Measurements from ENCODE around the gene PIK3C3.
"Not testable (repeated sequence)": the region's sequence is repeated elsewhere in the genome, so short reads cannot be mapped to it uniquely, and the experiment has no call there.

The PIK3C3 gene

DNA sequence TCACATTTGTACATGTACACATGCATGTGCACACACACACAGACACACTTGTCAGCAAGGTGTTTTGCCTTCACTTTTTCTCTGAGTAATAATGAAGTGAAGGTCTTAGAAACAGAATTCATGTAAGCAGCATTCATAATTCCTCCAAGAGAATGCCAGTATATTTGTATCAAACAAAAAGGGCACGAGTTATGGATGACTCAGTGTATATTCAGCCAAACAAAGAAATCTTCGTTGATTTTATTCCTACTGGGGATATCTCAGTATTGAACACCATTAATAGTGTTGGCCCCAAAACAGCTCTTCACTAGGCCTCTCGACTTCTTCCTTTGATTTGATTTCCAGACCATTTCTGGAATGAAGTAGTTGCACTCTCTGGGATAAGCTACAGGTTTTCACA is 125.3 kb downstream of the PIK3C3 start:
- no peak for DNase-seq

GRCh38 chr18:42082415-42083234 is 127.6 kb downstream of the PIK3C3 start:
- DNase-seq = no peak

GRCh38 chr18:42086288-42086687 is 131.3 kb downstream of the PIK3C3 start:
- DNase-seq = no peak

DNA sequence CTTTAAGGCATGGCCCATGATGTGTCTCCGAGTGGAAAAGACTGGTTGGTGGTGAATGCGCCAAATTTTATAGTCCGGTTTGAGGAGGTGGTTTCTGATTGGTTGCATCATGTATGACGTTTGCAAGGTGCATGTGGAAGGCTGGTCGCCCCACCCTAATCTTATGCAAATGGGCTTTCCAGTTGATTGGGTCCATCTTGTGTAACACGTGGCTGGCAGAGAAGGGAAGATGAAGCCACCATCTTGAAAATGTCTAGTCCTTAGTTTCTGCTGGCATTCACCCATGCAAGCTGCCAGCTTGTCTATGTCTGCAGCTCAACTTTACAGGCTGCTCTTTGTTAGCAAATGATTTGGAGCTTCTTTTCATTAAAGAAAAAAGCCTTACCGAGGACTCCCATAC is 132.2 kb downstream of the PIK3C3 start:
- no peak for DNase-seq

DNA sequence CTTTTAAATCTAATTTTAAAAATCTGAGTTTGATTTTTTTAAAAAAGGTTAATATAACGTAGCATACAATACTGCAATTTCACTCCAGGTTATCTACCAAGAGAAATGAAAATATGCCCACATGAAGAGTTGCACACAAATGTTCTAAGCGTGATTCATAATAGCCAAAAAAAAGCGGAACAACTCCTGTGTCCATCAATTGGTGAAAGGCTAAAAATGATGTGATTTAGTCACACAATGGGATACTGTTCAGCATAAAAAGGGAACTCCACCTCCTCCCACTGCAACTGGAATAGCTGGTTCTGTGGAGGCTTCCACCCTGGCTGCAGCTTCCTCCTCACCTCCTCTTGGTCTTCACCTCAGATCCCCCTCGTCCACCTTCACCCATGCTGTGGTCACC is 132.8 kb downstream of the PIK3C3 start:
- DNase-seq = no peak

GRCh38 chr18:42092848-42093247 is 137.8 kb downstream of the PIK3C3 start:
- no peak for DNase-seq

DNA sequence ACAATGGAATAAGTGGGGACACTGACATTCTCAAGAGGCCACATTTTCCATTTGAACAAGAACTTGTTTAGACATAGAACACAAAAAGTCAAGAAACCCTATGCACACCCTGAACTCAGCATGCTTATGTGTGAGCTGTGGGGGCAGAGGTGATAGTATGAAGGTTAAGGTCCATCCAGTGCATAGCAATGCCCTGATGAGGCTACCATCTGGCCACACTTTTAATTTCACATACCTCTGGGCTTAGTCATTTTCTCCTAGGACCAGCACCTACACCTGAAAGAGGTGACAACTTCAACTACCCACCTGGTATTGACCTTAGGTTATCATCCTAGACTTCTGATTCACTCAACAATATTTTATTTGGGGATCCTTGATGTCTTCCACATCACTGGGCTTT is 139.8 kb downstream of the PIK3C3 start:
- DNase-seq = no peak

GRCh38 chr18:42095732-42096377 is 140.8 kb downstream of the PIK3C3 start:
- no peak for DNase-seq

- no peak for DNase-seq
Observed at GRCh38 chr18:42100248-42100647, 145.2 kb downstream of the PIK3C3 start.

- DNase-seq = no peak
Observed at GRCh38 chr18:42100911-42101310, 145.9 kb downstream of the PIK3C3 start.

DNA sequence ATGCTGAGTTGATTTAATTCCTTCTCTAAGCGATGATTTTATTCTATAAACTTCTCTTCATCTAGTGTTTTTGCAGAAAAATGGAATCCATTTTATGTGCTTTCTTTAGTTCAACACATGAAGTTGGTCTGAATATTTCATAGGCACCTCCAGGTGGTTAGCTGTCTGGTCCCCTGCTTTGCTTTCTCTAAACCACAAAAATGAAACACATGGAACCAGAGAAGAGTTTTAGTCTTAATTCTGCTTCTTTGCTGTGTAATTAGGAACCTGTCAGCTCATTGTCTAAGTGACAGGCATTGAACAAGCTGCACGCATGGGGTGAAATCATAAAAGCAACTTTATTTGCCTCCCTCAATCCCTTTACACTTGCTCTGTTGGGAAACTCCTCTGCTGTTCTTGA is 150.4 kb downstream of the PIK3C3 start:
- DNase-seq = no peak

- no peak for DNase-seq
Observed at GRCh38 chr18:42106784-42107183, 151.8 kb downstream of the PIK3C3 start.

- no peak for DNase-seq
Observed at GRCh38 chr18:42107287-42107686, 152.3 kb downstream of the PIK3C3 start.

GRCh38 chr18:42107691-42108450 is 152.8 kb downstream of the PIK3C3 start:
- peak; percentile 42 for DNase-seq

GRCh38 chr18:42112147-42112546 is 157.1 kb downstream of the PIK3C3 start:
- not testable (repeated sequence) for DNase-seq

DNA sequence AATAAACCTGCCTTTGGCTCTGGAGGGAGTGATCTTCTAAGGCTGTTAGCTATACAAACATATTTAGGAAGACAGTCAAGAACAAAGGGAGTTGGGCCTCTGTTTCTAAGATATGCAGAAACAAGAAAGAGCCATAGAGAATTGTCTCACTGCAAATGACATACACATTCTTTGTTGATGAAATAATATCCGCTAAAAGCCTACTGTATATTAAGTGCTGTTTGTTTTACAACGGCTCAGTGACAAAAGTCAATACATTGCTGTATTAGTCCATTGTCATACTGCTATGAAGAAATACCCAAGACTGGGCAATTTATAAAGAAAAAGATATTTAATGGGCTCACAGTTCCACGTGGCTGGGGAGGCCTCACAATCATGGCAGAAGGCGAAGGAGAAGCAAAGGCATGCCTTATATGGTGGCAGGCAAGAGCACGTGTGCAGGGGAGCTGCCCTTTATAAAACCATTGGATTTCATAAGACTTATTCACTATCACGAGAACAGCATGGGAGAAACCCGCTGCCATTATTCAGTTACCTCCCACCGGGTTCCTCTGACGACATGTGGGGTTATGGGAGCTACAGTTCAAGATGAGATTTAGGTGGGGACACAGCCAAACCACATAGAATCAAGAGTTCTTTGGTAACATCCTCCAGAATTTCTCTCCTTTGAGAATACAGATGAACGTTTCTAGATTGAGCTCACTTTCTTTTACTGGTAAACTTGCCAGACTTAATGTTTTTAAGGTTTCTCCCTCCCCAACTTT is 157.8 kb downstream of the PIK3C3 start:
- DNase-seq = no peak

GRCh38 chr18:42113529-42114191 is 158.6 kb downstream of the PIK3C3 start:
- no peak for DNase-seq

GRCh38 chr18:42114310-42114943 is 159.4 kb downstream of the PIK3C3 start:
- peak; percentile 83 for DNase-seq

DNA sequence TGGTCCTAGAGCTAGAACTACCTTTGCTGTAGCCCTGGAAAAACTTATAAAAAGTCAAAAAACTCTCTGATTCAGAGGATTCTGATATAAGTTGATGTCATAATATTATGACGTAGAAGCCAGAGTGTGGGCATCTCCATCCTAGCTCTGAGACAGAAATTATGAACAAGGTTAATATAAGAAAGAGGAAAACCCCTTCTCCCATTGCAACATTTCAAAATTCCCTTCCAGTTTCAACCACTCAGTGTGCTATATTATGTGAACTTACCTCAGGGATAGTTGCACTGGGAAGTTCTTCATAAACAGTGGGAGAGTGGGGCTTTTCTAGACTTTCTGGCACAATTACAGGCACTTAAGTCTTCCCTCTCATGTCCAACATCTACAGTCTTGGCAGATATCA is 171.6 kb downstream of the PIK3C3 start:
- DNase-seq = no peak

DNA sequence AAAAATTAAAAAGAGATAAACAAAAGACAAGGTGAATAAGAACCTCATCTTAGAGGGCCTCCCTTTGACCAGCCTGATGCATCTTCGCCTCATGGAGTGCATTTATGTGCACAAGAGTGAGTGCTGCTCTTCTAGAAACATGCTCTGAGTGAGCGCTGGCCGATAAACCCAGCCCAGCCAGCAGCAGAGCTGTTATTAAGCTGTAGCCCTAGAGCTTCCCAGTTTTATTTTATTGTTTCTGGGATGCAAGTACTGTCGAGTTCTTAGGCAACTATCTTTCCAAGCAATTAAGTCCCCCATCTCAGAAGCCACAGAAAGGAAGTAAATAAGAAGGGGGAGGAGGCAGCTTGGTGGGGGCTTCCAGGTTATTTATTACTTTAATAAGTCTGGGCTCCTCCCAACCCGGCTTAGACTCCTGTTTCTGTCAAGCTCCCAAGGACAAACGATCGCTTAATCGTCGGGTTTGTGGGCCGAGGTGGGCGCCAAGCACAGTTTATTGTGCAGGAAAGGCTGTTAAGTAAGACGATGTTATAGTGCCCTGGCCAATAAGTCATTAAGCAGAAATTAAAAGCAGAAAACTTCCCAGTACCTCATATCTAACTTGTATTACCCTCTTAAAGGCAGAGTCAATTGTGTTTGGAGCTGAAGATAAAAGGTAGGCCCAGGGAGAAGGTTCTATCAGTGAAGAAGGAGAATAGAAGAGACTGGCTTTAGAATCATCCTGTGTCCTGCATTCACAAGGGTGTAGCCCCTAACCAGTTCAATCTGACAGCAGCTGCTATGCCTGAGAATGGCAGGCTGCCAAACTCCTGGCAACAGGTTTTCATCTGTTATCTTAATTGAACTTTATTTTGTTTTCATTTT is 176.3 kb downstream of the PIK3C3 start:
- peak; percentile 73 for DNase-seq

DNA sequence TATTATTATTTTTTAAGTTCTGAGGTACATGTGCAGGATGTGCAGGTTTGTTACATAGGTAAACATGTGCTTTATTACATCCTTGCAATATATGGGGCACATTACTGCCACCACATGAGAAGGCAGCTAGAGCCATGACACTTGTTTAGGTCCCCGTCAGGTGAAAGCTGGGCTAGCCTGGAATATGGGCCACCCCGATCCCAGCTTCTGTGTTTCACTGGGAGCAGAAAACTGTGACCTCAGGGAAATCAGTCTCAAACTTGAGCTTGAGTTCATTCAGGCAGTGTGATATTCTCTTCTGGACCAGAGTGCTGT is 176.9 kb downstream of the PIK3C3 start:
- no peak for DNase-seq
